ENCODE results near the gene MORC1. TPM values are rescaled to one million over a fixed set of nuclear protein-coding genes. Genes with fewer than 3 reads are reported as not detected.
A peak's percentile ranks its signal among the peaks of the same experiment; 100 is the strongest.
"Not testable (repeated sequence)": the region's sequence is repeated elsewhere in the genome, so short reads cannot be mapped to it uniquely, and the experiment has no call there.

The MORC1 gene
- total RNA-seq, 2 experiments from 2014 or later = not detected

- CTCF ChIA-PET = no interaction called here
- no peaks in the 10 kb centered on the region for H3K9me3 Mint-ChIP-seq
- no peak overlapping the region for H3K27ac Mint-ChIP-seq
- no peaks in the 10 kb centered on the region for H3K36me3 Mint-ChIP-seq (ENCODE audit: low read depth)
- DNase-seq = no peak
- peaks cover 32% of the 10 kb centered on the region for H3K27me3 Mint-ChIP-seq
- no peak overlapping the region for H3K4me3 Mint-ChIP-seq
- POLR2A ChIA-PET = no interaction called here
- no peaks in the 10 kb centered on the region for H3K4me1 Mint-ChIP-seq
Measured at GRCh38 chr3:109089265-109089664, 28.7 kb downstream of the MORC1 start.

- H3K4me1 Mint-ChIP-seq = no peaks in the 10 kb centered on the region
- CTCF ChIA-PET = interaction anchor here (0.6 to 6.6 kb wide), 10 partner anchors 11 to 318 kb away, joined by 3 to 94 read pairs (median 4); no protein-coding TSS in a partner anchor
- POLR2A ChIA-PET = no interaction called here
- H3K36me3 Mint-ChIP-seq (ENCODE audit: low read depth) = no peaks in the 10 kb centered on the region
- H3K27me3 Mint-ChIP-seq = peaks cover 36% of the 10 kb centered on the region
- no peak overlapping the region for H3K27ac Mint-ChIP-seq
- no peak overlapping the region for H3K4me3 Mint-ChIP-seq
- H3K9me3 Mint-ChIP-seq = no peaks in the 10 kb centered on the region
- DNase-seq = peak; percentile 37
Measured at GRCh38 chr3:109081746-109082510, 36.0 kb downstream of the MORC1 start.

- H3K4me1 Mint-ChIP-seq; H3K4me3 Mint-ChIP-seq; H3K36me3 Mint-ChIP-seq (ENCODE audit: low read depth); H3K9me3 Mint-ChIP-seq; DNase-seq; POLR2A ChIA-PET; H3K27ac Mint-ChIP-seq: not testable (repeated sequence)
- peaks cover 40% of the 10 kb centered on the region for H3K27me3 Mint-ChIP-seq
- CTCF ChIA-PET = interaction anchor here (6.6 kb wide), 1 partner anchor 56 kb away, joined by 94 read pairs; no protein-coding TSS in a partner anchor
Measured at GRCh38 chr3:109080090-109080489, 37.8 kb downstream of the MORC1 start.

GRCh38 chr3:109073116-109073515 lies 44.8 kb downstream of the MORC1 start:
- no peak overlapping the region for H3K27ac Mint-ChIP-seq
- DNase-seq = no peak
- POLR2A ChIA-PET = no interaction called here
- peaks cover 39% of the 10 kb centered on the region for H3K27me3 Mint-ChIP-seq
- no peaks in the 10 kb centered on the region for H3K36me3 Mint-ChIP-seq (ENCODE audit: low read depth)
- H3K9me3 Mint-ChIP-seq = peaks cover 2% of the 10 kb centered on the region
- CTCF ChIA-PET = interaction anchor here (0.7 to 2.5 kb wide), 2 partner anchors 50 to 158 kb away, joined by 3 to 8 read pairs; no protein-coding TSS in a partner anchor
- peaks cover 22% of the 10 kb centered on the region for H3K4me1 Mint-ChIP-seq
- H3K4me3 Mint-ChIP-seq = no peak overlapping the region

GRCh38 chr3:109072194-109072593 lies 45.7 kb downstream of the MORC1 start:
- Mint-ChIP-seq H3K27me3 (peaks cover 33% of the 10 kb centered on the region), H3K9me3 (peaks cover 2% of the 10 kb centered on the region), H3K4me1 (peaks cover 22% of the 10 kb centered on the region), H3K36me3 (ENCODE audit: low read depth) (no peaks in the 10 kb centered on the region), H3K27ac (no peak overlapping the region), H3K4me3 (no peak overlapping the region)
- no peak for DNase-seq
- CTCF ChIA-PET = interaction anchor here (2.5 to 2.6 kb wide), 2 partner anchors 10 to 49 kb away, joined by 8 to 14 read pairs; no protein-coding TSS in a partner anchor
- POLR2A ChIA-PET = no interaction called here

- ChIA-PET POLR2A (no interaction called here), CTCF (interaction anchor here (1.4 to 2.6 kb wide), 4 partner anchors 10 to 48 kb away, joined by 7 to 14 read pairs (median 8); no protein-coding TSS in a partner anchor)
- Mint-ChIP-seq H3K27ac (no peak overlapping the region), H3K27me3 (peaks cover 34% of the 10 kb centered on the region), H3K36me3 (ENCODE audit: low read depth) (no peaks in the 10 kb centered on the region), H3K4me3 (no peak overlapping the region), H3K4me1 (peaks cover 22% of the 10 kb centered on the region), H3K9me3 (peaks cover 2% of the 10 kb centered on the region)
- DNase-seq = no peak
Measured at GRCh38 chr3:109071350-109072142, 46.4 kb downstream of the MORC1 start.

- Mint-ChIP-seq H3K36me3 (ENCODE audit: low read depth) (no peaks in the 10 kb centered on the region), H3K9me3 (no peaks in the 10 kb centered on the region), H3K27ac (no peak overlapping the region), H3K27me3 (peaks cover 30% of the 10 kb centered on the region), H3K4me3 (no peak overlapping the region), H3K4me1 (peaks cover 22% of the 10 kb centered on the region)
- ChIA-PET CTCF (interaction anchor here (1.4 to 2.6 kb wide), 3 partner anchors 12 to 47 kb away, joined by 7 to 14 read pairs (median 7); no protein-coding TSS in a partner anchor), POLR2A (no interaction called here)
- no peak for DNase-seq
Measured at GRCh38 chr3:109070211-109070610, 47.7 kb downstream of the MORC1 start.

GRCh38 chr3:109066864-109067263 lies 51.1 kb downstream of the MORC1 start:
- Mint-ChIP-seq H3K27ac (no peak overlapping the region), H3K36me3 (ENCODE audit: low read depth) (no peaks in the 10 kb centered on the region), H3K9me3 (no peaks in the 10 kb centered on the region), H3K4me1 (peaks cover 8% of the 10 kb centered on the region), H3K4me3 (no peak overlapping the region), H3K27me3 (peaks cover 20% of the 10 kb centered on the region)
- ChIA-PET CTCF (no interaction called here), POLR2A (no interaction called here)
- no peak for DNase-seq

GRCh38 chr3:109059264-109059663 lies 58.7 kb downstream of the MORC1 start:
- CTCF ChIA-PET = interaction anchor here (1.1 to 1.3 kb wide), 2 partner anchors 8 to 35 kb away, joined by 4 read pairs; no protein-coding TSS in a partner anchor
- no peak overlapping the region for H3K4me3 Mint-ChIP-seq
- DNase-seq = no peak
- no peaks in the 10 kb centered on the region for H3K9me3 Mint-ChIP-seq
- H3K36me3 Mint-ChIP-seq (ENCODE audit: low read depth) = no peaks in the 10 kb centered on the region
- peaks cover 30% of the 10 kb centered on the region for H3K27me3 Mint-ChIP-seq
- POLR2A ChIA-PET = no interaction called here
- no peaks in the 10 kb centered on the region for H3K4me1 Mint-ChIP-seq
- H3K27ac Mint-ChIP-seq = no peak overlapping the region

- no peaks in the 10 kb centered on the region for H3K4me1 Mint-ChIP-seq
- ChIA-PET POLR2A (no interaction called here), CTCF (interaction anchor here (1.4 to 1.9 kb wide), 3 partner anchors 13 to 34 kb away, joined by 6 to 8 read pairs (median 7); no protein-coding TSS in a partner anchor)
- no peak overlapping the region for H3K4me3 Mint-ChIP-seq
- no peak for DNase-seq
- no peaks in the 10 kb centered on the region for H3K9me3 Mint-ChIP-seq
- no peaks in the 10 kb centered on the region for H3K36me3 Mint-ChIP-seq (ENCODE audit: low read depth)
- no peak overlapping the region for H3K27ac Mint-ChIP-seq
- H3K27me3 Mint-ChIP-seq = peaks cover 29% of the 10 kb centered on the region
Measured at GRCh38 chr3:109057616-109058015, 60.3 kb downstream of the MORC1 start.

- ChIA-PET POLR2A (no interaction called here), CTCF (interaction anchor here (0.5 to 1.9 kb wide), 4 partner anchors 14 to 33 kb away, joined by 4 to 8 read pairs (median 6); no protein-coding TSS in a partner anchor)
- no peak overlapping the region for H3K27ac Mint-ChIP-seq
- no peaks in the 10 kb centered on the region for H3K4me1 Mint-ChIP-seq
- no peaks in the 10 kb centered on the region for H3K9me3 Mint-ChIP-seq
- H3K27me3 Mint-ChIP-seq = peaks cover 29% of the 10 kb centered on the region
- no peak overlapping the region for H3K4me3 Mint-ChIP-seq
- H3K36me3 Mint-ChIP-seq (ENCODE audit: low read depth) = no peaks in the 10 kb centered on the region
- no peak for DNase-seq
Measured at GRCh38 chr3:109057056-109057455, 60.9 kb downstream of the MORC1 start.

GRCh38 chr3:109050591-109051167 lies 67.3 kb downstream of the MORC1 start:
- Mint-ChIP-seq H3K27ac (no peak overlapping the region), H3K27me3 (peaks cover 4% of the 10 kb centered on the region), H3K4me1 (no peaks in the 10 kb centered on the region), H3K9me3 (no peaks in the 10 kb centered on the region), H3K36me3 (ENCODE audit: low read depth) (no peaks in the 10 kb centered on the region), H3K4me3 (no peak overlapping the region)
- CTCF ChIA-PET = interaction anchor here (0.6 to 1.0 kb wide), 6 partner anchors 9 to 32 kb away, joined by 3 to 5 read pairs (median 4); no protein-coding TSS in a partner anchor
- DNase-seq = peak; percentile 26
- POLR2A ChIA-PET = no interaction called here

- CTCF ChIA-PET = interaction anchor here (0.7 to 1.6 kb wide), 3 partner anchors 24 to 34 kb away, joined by 3 to 5 read pairs (median 4); no protein-coding TSS in a partner anchor
- Mint-ChIP-seq H3K4me1 (no peaks in the 10 kb centered on the region), H3K27me3 (no peaks in the 10 kb centered on the region), H3K36me3 (ENCODE audit: low read depth) (no peaks in the 10 kb centered on the region), H3K4me3 (no peak overlapping the region), H3K9me3 (no peaks in the 10 kb centered on the region), H3K27ac (no peak overlapping the region)
- DNase-seq = no peak
- POLR2A ChIA-PET = no interaction called here
Measured at GRCh38 chr3:109047366-109047765, 70.6 kb downstream of the MORC1 start.

Data from activated CD4-positive, alpha-beta memory T cell treated with anti-CD3 and anti-CD28 coated beads, Interleukin-2, amount 10 ng/mL, durations not matched to agents 7 days and 5 days (primary cell).